ENCODE measurements around the gene CFHR1.
"Not testable (repeated sequence)": the region's sequence is repeated elsewhere in the genome, so short reads cannot be mapped to it uniquely, and the experiment has no call there.

Gene CFHR1

DNA sequence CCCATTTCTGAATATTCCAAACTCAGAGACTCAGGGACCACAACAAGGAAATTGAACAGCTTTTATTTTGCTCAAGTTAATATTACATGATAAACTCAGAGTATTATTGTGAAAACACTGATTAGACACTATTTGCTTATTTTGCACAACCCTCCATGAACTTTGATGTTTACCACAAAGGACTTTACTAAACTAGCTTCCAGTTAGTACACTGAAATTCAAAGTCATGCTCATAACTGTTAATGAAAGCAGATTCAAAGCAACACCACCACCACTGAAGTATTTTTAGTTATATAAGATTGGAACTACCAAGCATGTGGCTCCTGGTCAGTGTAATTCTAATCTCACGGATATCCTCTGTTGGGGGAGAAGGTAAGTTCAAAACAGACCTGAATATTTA lies at the start of gene CFHR1:
Gene CFHR1 (plus strand): TSS at position 201 of the 400 bp plus-strand sequence. CDS start 114 bp downstream, at position 315.
- DNase-seq (ENCODE audit: low read depth), result not testable (repeated sequence)

DNA sequence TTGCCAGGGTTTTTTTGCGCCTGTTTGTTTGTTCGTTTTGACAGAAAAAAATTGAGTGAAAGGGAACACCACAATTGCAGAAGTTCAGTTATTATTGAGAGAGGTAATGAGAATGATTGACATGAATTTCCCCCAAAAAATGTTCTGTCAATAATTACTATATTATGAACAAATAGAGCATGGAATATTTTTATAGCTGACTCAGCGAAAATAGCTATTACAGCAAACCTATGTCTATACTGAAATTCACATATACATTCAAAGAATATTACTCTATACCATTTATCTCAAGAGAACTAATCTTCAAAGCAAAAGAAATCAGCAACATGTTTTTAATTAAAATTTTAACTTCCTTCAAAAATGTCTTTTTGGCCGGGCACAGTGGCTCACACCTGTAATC lies 49.7 kb upstream of the CFHR1 start:
- DNase-seq (ENCODE audit: low read depth), result not testable (repeated sequence)

DNA sequence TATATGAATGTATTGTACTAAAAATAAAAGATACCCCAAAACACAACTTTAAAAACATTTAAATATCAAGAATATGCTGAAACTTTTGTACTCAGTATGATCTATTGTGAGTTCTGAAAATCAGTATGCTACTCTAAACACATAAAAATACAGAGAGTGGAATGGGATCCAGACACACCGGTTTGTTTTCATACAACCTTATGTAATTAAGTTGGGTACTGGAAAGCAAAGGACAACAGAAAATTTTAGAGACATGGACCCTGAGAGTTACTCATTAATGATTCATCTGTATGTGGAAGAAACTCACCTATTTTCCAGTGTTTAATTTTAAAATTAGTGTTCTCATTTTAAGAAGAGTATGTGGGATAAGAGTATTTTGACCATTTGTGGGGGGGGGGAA lies 45.8 kb upstream of the CFHR1 start:
- DNase-seq (ENCODE audit: low read depth), result no peak

DNA sequence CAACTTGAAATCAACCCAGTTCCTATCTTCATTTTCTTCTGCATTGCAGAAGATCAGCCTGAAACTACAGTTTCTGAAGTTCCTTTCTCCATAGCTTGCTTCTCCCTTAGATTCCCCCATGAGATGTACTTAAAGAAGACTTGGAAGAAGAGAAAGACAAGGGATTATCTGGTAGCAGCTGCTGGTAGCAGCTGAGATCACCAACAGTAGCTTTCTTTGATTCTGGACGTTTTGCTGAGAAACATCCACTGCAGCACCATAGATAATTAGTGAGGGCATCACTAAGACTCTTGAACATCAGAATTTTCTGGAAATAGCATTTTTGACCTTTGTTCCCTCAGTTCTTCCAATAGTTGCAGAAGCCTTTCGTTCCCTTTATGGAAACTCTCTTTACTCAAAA lies 45.4 kb upstream of the CFHR1 start:
- DNase-seq (ENCODE audit: low read depth), result no peak

DNA sequence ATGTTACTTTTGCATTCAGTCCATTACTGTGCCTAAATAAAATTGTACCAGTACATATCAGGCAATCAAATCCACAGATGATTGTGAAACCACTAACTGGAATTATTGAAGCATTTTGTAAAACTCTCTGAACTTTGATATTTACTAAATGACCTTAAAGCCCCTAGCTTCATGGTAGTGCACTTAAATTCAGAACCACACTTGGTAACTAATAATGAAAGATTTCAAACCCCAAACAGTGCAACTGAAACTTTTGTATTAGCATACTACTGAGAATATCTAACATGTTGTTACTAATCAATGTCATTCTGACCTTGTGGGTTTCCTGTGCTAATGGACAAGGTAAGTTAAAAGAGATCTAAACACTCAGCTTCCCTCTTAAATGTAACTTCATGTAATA lies 44.9 kb upstream of the CFHR1 start, which contains the start of gene CFHR3:
Gene CFHR3 (plus strand): TSS at position 238 of the 400 bp plus-strand sequence. CDS start 47 bp downstream, at position 285.
- DNase-seq (ENCODE audit: low read depth), result no peak

DNA sequence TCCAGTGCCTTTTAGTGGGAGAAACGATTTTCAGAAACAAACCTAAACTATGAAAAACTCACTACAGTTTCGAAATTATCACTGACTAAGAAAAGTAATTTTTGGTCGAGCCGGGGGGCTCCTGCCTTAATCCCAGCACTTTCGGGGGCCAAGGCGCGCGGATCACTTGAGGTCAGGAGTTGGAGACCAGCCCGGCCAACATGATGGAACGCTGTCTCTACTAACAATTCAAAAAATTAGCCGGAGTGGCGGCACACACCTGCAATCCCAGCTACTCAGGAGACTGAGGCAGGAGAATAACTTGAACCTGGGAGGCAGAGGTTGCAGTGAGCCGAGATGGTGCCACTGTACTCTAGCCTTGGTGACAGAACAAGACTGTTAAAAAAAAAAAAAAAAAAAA lies 41.9 kb upstream of the CFHR1 start:
- DNase-seq (ENCODE audit: low read depth), result no peak

DNA sequence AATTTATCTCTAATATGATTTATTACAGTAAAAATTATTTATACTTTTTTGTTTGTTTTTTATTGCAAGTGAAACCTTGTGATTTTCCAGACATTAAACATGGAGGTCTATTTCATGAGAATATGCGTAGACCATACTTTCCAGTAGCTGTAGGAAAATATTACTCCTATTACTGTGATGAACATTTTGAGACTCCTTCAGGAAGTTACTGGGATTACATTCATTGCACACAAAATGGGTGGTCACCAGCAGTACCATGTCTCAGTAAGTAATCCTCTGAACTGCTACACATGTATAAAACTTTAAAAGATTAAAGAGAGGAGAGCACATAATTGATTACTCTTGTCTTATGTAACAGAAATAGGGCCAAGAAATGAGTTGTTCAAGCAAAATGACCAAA lies 40.4 kb upstream of the CFHR1 start:
- no peak for DNase-seq (ENCODE audit: low read depth)

DNA sequence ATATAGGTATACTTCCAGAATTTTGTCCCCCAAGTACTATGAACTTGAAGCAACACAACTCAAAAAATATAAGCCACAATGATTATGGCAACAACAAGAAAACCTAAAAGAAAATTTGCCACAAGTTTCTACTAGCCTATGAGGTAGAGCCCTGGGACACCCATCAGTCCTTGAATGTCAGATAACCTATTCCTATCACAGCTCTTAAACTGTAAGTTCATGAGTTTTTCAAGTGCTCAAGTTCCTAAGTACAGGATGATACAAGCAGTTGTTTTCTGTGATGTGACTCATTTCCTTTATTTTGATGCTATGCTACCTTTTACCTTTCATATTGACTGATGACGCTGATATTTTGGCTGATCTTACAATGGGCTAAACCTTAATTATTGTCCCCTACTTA lies 28.3 kb upstream of the CFHR1 start:
- DNase-seq (ENCODE audit: low read depth), result not testable (repeated sequence)

DNA sequence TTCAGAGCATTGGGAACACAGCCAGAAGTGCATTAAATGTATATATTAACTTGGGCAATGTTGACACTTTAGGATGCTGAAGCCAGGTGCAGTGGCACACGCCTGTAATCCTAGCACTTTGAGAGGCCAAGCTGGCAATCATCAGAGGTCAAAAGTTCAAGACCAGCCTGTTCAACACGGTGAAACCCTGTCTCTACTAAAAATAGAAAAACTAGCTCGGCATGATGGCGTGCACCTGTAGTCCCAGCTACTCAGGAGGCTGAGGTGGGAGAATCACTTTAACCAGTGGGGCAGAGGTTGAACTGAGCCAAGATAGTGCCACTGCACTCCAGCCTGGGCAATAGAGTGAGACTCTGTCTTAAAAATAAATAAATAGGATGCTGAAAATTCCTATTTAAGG lies 25.4 kb upstream of the CFHR1 start:
- not testable (repeated sequence) for DNase-seq (ENCODE audit: low read depth)

DNA sequence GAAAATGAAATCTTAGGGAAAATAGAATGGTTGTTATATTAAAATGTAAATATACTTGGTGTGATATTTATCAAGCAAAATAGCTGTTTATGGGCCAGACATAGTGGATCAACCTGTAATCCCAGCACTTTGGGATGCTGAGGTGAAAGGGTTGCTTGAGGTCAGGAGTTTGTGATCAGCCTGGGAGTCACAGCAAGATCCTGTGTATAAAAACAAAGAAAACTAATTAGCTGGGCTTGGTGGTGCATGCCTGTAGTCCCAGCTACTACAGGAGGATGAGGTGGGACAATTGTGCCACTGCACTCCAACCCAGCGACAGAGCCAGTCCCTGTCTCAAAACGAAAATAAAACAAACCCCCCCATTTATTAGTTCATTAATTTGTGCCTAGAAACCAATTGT lies 21.6 kb upstream of the CFHR1 start:
- DNase-seq (ENCODE audit: low read depth), result no peak

DNA sequence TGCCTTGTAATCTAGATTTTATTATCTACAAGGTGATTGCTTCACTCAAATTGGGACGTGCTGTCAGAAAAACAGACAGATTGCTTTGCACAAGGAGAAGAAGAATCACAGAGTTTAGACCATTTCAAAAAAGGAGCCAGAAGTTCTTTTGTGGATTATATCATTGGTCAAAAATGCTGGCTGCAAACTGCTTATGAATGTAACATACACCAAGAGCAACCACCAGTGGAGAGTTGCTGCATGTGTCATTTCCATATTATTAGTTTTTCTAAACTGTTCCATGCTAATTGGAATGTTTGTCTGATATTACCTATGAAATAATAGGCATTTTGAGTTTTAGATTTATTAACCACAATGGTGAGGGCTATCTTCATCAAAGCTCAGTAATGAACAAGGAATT lies 17.6 kb upstream of the CFHR1 start:
- not testable (repeated sequence) for DNase-seq (ENCODE audit: low read depth)

DNA sequence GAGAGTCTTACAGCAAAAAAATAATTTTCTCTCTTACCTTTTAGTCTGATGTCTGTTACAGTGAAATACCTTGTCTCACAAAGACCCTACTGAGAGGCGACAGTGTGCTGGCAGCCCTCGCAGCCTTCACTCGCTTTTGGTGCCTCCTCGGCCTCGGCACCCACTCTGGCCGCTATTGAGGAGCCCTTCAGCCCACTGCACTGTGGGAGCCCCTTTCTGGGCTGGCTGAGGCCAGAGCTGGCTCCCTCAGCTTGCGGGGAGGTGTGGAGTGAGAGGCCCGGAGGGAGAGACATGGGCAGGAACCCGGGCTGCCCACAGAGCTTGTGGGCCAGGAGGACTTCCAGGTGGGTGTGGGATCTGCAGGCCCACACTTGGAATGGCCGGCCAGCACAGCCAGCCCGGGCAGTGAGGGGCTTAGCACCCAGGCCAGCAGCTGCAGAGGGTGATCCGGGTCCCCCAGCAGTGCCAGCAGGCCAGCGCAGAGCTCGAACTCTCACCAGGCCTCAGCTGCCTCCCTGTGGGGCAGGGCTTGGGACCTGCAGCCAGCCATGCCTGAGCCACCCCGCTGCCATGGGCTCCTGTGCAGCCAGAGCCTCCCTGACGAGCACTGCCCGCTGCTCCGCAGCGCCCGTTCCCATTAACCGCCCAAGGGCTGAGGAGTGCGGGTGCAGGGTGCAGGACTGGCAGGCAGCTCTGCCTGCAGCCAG lies 10.8 kb upstream of the CFHR1 start:
- DNase-seq (ENCODE audit: low read depth), result no peak

DNA sequence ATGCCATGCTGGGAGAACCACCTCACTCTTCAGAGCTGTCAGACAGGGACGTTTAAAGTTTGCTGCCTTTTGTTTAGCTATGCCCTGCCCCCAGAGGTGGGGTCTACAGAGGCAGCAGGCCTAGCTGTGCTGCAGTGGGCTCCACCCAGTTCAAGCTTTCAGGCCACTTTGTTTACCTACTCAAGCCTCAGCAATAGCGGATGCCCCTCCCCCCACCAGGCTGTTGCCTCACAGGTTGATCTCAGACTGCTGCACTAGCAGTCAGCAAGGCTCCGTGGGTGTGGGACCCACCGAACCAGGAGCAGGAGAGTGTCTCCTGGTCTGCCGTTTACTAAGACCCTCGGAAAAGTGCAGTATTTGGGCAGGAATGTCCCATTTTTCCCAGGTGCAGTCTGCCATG lies 2.1 kb upstream of the CFHR1 start:
- DNase-seq (ENCODE audit: low read depth), result not testable (repeated sequence)

DNA sequence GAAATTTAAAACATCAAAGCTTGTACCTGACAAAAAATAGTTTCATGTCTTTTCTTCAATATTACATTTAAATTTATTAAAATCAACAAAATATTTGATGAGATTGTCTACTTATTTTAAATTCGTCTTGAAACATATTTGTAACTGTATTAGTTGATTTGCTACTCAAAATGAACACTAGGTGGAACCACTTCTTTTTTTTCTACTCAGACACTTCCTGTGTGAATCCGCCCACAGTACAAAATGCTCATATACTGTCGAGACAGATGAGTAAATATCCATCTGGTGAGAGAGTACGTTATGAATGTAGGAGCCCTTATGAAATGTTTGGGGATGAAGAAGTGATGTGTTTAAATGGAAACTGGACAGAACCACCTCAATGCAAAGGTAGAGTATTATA lies 8.3 kb downstream of the CFHR1 start:
- not testable (repeated sequence) for DNase-seq (ENCODE audit: low read depth)

DNA sequence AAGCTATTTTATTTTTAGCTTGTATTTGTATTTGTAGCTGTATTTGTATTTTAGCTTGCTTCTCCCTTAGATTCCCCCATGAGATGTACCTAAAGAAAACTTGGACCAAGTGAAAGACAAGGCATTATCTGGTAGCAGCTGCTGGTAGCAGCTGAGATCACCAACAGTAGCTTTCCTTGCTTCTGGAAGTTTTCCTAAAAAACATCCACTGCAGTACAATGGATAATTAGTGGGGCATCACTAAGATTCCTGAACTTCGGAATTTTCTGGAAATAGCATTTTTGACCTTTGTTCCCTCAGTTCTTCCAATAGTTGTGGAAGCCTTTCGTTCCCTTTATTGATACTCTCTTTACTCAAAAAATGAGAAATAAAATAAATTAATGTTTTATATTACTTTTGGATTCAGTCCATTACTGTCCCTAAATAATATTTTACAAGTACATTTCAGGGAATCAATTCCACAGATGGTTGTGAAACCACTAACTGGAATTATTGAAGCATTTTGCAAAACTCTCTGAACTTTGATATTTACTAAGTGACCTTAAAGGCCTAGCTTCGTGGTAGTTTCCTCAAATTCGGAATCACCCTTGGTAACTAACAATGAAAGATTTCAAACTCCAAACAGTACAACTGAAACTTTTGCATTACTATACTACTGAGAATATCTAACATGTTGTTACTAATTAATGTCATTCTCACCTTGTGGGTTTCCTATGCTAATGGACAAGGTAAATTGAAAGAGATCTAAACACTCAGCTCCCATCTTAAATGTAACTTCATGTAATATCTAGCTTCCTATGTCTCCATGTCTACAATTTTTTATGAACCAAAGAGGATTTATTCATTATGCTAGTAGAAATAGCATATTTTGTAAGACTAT lies 30.3 kb downstream of the CFHR1 start:
- DNase-seq (ENCODE audit: low read depth), result not testable (repeated sequence)

DNA sequence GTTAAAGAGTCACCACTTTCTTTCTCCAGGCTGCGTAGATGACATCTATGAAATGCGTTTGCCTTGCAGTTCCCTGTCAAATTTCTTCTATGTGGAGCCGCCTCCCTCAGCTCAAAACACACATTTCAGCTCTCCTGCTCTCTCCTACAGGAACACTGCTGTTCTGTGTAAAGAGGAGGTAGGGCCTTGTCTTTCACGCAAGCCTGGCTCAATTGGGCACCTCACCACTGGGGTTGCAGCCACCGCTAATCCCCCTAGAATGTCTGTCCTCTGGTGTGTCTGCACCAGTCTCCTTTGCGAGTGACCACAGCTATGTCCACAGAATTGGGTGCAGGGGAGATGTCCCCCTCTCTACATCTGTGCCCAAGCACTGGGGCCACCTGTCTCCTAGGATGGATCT lies 36.5 kb downstream of the CFHR1 start:
- DNase-seq (ENCODE audit: low read depth), result no peak

DNA sequence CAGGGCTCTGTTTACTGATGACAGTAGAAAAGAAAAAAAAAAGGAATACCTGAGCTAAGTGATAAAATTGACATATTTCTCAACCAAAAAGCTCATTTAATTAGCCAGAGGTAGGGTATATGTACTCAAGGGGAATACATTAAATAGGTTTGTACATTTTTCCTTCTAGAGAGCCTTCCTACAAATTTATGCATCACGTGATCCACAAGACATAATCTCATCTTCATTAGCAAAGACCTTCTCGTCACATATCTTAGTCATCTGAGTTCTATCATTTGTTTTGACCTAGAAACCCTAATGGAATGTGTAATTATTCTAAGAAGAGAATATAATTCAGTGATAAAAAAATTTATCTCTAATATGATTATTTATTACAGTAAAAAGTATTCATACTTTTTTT lies 37.7 kb downstream of the CFHR1 start:
- DNase-seq (ENCODE audit: low read depth), result no peak

DNA sequence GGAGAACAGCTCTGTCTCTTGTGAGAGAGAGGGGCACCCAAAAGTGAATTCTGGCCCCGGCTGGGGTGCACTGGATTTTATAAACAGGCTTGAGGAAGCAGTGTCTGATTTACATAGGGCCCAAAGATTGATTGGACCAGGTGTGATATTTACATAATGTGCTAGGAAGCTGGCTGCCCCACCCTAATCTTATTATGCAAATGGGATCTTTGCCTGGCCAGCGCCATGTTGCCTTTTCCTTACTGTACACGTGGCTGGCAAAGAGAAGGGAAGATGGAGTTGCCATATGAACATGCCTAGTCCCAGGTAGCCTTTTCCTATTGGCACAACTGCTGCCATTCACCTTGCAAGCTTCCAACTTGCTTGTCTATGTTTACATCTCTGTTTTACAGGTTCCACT lies 39.3 kb downstream of the CFHR1 start:
- DNase-seq (ENCODE audit: low read depth), result no peak

DNA sequence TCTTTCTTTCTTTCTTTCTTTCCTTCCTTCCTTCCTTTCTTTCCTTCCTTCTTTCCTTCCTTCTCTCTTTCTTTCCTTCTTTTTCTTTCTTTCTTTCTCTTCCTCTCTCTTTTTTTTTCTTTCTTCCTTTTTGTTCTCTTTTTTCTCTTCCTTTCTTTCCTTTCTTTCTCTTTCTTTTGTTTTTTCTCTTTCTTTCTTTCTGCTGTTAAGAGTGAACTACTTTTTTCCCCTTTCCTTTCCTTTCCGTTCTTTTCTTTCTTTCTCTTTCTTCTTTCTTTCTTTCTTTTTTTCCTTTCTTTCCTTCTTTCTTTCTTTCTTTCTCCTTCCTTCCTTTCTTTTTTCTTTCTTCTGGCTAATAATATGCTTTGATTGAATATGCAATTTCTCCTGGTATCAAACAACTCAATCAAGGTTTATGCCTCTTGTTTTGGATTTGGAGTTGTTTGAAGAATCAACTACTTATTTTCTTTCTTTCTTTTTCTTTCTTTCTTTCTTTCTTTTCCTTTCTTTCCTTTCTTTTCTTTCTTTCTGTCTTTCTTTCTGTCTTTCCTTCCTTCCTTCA lies 40.9 kb downstream of the CFHR1 start:
- no peak for DNase-seq (ENCODE audit: low read depth)

DNA sequence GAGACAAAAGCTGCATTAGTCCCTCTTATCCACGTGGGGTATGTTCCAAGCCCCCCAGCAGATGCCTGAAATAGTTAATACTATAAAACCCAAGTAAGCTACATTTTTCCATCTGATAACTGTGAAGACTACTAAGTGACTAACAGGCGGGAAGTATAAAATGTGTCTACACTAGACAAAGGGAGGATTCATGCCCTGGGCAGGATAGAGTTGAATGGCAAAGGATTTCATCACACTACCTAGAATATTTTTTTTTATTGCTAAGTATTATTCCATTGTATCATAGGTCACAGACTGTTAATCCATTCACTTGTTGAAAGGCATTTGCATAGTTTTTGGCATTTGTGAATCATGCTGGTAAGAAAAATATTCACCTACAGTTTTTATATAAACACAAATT lies 41.9 kb downstream of the CFHR1 start:
- no peak for DNase-seq (ENCODE audit: low read depth)

DNA sequence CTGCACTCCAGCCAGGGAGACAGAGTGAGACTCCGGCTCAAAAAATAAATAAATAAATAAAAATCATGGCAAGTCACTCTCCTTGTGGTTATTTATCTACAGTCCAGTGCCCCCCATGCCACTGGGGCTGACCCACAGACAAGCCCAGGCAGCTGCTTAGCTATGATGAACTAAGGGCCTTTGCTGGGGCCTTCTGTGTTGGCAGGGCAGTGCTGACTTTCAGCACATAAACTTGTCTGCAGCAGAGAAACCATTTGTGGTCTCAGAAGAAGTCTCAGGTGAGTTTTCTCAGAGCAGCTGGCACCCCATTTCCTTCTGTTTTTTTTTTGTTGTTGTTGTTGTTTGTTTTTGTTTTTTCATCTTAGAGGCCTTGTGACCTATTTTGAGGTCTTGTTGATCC lies 47.4 kb downstream of the CFHR1 start:
- DNase-seq (ENCODE audit: low read depth), result no peak

DNA sequence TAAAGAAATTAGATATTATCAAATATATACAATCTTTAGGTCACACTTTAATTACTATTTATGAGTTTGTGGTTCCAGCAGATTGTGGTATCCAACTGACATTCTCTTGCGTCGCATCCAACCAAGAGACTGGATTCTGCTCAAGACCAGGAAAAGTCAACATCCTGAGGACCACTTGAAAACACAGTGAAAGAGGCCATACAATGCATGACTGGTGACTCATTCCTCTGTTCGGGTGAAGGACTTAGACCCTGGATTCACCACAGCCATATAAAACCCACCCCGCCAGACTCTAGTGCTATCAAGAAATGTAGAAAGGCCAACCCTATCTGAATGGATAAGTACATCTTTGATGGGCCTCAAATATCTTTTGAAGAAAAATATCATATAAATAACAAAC lies 53.9 kb downstream of the CFHR1 start:
- no peak for DNase-seq (ENCODE audit: low read depth)

DNA sequence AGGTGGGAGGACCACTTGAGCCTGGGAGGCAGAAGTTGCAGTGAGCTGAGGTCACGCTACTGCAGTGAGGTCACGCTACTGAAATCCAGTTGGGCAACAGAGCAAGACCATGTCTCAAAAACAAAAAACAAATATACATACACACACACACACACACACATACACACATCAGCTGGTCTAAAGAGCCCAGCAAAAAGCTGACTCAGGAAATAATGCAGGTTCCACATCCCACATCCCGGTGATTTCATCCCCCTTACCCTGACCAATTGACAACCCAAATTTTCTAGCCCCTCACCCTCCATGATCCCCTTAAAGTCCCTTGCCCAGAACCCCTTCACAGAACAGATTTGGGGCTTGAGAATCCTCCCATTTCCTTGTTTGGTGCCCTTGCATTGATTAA lies 56.4 kb downstream of the CFHR1 start:
- DNase-seq (ENCODE audit: low read depth), result no peak

Measured in stimulated activated CD8-positive, alpha-beta memory T cell treated with anti-CD3 and anti-CD28 coated beads, Interleukin-15, amount 100 ng/mL, for 24 hours (primary cell).